HG03108 (cell line): ENCODE results near the gene SEPTIN2.
A peak's percentile ranks its signal among the peaks of the same experiment; 100 is the strongest.
"Not testable (repeated sequence)": the region's sequence is repeated elsewhere in the genome, so short reads cannot be mapped to it uniquely, and the experiment has no call there.

Experiments
- ATAC-seq: cut with Tn5 transposase; IDR thresholded peaks from one replicate; pipeline ENCODE4 v1.9.1; 2021; ENCODE audit warnings: moderate library complexity; ENCODE audit not compliant: unreplicated experiment

The SEPTIN2 gene

DNA sequence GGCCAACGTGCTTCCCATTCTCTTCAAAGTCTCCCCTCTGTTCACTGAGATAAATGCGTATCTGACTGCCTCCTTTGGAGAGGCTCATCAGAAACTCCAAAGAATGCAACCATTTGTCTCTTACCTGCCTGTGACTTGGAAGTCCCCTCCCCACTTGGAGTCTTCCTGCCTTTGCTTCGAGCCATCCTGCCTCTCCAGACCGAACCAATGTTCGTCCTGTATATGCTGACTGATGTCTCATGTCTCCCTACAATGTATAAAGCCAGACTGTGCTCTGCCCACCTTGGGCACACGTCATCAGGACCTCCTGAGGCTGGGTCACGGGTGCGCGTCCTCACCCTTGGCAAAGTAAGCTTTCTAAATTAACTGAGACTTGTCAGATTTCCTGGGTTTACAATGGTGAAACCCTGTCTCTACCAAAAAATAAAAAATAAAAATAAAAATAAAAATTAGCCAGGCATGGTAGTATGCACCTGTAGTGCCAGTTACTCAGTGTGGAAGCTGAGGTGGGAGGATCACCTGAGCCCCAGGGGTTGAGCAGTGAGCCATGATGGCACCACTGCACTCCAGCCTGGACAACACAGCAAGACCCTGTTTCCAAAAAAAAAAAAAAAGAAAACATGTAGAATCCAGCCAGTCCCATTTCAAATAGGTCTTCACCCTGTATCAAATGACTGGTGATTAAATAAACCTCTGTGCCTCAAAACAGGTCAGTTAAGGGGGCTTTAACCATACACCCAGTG is 29.2 kb upstream of the SEPTIN2 start:
- ATAC-seq, result no peak

DNA sequence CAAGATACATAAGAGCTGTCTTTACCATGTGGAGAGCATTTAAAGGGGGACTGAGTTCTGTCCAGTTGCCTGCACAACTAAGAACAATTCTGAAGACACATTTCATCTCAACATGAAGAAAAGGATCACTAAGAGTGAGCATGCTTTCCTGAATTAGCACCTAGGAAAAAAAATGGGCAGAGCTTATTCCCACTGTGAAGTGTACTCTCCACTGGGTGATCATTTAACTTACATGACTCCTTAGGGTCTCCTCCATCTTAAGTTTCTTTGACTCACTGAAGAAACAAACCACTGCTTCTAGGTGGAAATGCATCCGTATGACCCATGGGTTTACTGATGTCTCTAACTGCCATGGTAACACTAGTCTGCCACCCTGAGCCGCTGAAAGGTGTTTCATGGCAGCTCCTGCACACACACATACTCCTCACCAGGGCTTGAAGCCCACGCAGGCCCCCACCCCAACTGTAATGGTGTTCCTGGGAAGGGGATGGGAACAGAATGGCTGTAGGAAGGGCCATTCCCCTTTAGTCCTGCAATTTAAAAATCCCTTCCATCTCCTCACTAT is 27.3 kb upstream of the SEPTIN2 start:
- no peak for ATAC-seq

DNA sequence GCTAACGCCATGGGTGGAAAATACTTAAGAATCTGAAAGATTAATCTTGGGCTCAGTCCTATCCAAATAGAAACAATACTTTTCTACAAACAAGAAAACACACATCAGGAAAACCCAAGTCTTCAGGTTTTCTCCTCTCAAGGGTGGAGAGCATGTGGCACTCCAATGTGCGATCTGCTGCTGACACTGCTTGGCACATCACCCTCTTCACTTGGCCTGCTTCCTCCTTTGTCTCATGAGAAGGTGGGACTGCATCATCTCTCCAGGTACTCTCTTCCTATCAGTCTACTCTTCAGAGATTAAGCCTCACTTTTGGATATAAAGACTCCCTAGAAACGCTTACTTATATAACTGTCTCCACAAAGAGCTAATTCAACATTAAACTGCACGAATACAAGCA is 26.7 kb upstream of the SEPTIN2 start:
- no peak for ATAC-seq

DNA sequence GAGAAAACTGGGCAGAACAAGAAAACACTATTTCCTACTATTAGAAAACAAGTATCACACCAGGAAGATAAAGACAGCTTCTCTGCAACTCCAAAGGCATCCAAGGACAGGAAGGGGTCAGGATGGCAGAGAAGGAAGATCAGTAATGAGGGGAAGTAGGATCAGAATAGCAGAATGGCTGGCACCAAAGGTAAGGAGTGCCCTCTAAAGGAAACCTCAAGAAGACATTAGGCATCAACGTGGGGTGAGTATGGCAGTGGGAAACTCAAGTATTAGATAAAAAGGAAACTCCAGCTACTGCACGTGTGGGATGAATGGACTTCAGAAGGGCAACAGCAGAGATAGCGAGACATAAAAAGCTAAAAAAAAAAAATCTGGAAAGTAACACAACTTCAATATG is 26.1 kb upstream of the SEPTIN2 start:
- no peak for ATAC-seq

DNA sequence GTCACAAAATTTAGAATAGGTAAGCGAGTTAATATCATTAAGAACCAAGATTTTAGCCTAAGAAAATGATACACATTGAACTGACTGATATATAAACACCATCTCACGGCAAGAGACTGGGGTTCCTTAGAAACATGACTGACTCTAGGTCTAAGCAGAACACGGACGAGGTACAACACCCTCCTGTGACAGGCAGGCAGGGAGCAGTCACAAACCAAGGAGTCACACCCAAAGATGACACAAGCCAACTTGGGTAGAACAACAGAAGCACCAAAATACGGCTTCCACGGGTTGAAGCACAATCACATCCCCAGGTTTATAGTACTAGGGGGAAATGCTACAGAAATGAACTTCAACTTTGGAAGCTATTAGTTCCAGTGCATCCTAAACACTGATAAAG is 24.6 kb upstream of the SEPTIN2 start:
- no peak for ATAC-seq

DNA sequence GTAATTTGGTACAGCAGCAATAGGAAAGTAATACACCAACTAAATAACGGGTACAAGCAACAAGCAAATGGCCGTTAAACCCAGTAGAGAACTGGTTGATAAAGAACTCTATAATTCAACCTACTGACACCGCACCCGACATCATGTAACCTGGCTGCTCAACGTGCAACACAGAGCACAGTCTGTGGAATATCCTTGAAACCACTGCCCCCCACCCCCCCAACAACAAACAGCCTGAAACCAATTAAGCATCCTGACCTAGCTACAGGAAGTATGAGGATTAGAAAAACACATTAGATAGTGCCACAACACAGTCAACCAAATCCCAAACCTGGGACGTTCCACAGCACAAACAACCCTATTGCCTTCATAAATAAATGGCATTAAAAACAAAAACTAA is 23.7 kb upstream of the SEPTIN2 start:
- no peak for ATAC-seq

DNA sequence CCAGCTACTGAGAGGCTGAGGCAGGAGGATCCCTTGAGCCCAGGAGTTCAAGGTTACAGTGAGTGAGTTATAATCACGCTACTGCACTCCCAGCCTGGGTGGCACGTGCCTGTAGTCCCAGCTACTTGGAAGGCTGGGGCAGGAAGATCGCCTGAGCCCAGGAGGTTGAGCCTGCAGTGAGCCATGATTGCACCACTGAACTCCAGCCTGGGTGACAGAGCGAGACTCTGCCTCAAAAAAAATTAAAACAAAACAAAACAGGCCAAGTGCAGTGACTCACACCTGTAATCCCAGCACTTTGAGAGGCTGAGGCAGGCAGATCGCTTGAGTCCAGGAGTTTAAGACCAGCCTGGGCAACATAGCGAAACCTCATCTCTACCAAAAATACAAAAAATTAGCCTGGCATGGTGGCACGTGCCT is 22.3 kb upstream of the SEPTIN2 start:
- not testable (repeated sequence) for ATAC-seq

DNA sequence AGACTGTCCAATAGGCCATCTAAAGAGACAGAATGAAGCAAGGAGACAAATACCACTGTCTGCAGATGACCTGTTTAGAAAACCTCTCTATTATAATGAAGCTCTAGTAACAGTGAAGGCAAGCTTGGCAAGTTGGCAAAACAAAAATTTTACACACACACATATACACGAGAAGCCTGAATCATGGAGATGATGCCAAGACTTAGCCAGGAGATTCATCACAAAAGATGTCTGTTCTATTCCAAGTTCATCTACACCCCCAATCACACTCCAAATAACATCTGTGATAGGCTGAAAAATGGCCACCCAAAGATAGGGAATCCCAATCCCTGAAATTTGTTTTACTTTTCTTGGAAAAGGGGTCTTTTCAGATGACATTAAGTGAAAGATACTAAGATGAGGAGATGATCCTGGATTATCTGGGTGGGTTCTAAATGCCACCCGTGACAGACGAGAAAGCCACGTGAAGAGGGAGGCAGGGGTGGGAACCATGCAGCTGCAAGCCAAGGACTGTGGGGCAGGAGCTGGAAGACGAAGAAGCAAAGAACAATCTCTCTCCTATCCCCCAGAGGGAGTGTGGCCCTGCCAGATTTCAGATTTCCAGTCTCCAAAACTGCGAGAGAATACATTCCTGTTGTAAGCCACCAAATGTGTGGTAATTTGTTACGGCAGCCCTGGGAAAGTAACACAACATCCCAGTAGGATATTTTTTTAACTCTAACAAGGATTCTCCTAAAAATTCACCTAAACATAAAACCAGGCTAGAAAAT is 20.2 kb upstream of the SEPTIN2 start:
- ATAC-seq, result no peak

DNA sequence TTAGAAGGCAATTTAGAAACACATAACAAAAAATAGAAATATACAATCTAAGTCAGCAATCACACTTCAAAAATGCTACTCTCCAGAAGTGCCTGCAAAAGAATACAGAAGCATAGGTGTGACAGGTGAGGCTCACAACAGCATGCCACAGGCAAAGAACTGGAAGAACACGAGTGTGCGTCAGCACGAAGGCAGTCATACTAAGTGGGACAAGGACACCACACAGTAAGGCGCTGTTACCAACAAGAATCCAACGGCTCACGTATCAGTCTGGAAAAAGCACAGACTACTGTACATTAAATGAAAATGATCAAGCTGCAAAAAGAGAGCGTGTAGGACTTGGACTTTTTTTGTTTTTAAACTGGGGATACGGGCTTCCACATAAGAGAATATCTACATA is 19.0 kb upstream of the SEPTIN2 start:
- ATAC-seq, result no peak

DNA sequence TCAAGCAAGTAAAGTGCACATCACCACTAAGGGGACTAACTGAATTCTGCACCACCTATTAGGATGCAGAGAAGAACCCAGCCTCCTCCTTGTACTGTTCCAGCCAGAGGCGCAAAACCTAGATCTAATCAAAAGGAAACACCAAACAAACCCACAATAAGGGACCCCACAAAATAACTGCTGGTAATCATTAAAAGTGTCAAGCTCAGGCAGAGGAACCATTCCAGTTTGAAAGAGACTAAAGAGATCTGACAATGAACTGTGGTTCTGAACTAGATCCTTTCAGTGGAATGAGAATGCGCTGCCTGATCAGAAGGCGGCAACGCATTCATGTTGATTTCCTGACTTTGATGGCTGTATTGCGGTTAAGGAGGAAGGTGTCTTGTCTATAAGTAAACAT is 17.1 kb upstream of the SEPTIN2 start:
- no peak for ATAC-seq

DNA sequence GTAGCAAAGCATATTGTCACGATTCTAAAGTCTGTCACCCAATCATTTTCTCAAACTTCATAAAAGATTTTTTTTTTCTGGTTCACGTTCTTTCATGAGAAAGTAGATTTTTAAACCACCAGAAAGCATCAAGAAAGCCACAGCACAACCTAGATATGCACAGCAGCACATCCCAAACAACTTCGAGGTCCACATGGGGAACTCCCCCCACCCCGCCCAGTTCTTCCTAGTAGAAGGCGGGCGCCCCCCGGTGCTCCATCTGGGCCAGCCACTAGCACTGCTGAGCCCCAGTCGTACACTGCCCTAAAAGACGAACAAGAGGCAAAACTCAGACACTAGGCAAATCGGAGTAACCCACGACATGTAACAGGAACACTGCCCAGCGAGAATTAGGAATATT is 15.7 kb upstream of the SEPTIN2 start:
- no peak for ATAC-seq

DNA sequence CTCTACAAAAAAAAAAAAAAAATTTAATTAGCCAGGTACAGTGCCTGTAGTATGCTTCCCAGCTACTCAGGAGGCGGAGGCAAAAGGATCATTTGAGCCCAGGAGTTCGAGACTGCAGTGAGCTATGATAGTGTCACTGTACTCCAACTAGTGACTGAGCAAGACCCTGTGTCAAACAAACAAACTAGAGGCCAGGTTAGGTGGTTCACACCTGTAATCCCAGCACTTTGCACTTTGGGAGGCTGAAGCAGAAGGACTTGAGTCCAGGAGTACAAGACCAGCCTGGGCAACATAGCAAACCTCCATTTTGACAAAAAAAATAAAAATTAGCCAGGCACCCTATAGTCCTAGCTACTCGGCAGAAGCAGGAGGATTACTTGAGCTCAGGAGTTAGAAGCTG is 13.6 kb upstream of the SEPTIN2 start:
- no peak for ATAC-seq

DNA sequence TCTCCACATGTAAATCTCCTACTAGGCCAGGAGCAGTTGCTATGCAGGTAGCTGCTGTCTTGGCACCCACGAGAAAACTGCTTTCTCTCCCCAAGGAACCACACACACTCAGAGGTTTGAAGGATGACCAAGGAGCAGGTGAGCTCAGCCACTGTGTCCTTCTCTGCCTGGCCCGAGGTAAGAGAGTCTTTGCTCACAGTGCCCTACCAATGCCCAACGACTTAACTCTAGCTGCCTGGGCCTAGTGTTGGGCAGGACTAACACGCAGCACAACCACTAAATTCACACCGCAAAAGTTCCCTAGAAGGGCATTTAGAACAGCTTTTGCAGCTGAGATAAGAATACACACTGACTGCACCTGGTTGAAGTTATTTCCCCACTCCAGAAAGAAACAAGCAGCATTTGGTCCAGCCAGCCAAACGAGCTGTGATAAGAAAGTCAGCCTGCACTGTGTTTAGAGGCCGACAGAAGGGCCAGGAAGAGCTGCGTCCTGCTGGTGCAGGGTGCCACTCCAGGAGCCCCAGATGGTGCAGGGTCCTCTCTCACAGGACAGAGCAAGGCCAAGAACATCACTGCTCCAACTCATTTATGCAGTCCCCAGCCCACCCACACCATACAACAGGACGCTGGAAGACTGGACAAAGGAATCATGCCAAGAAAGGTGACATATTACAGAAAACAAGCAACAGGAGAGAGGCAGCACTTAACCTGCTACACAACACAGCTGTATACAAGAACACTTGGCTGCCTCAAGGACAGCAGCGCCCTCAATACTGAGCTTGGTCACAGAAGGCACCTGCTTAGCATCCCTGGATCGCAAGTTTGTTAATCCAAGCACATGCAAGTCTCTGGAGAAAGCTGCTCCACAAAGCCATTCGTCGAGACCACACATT is 12.7 kb upstream of the SEPTIN2 start:
- ATAC-seq, result no peak

DNA sequence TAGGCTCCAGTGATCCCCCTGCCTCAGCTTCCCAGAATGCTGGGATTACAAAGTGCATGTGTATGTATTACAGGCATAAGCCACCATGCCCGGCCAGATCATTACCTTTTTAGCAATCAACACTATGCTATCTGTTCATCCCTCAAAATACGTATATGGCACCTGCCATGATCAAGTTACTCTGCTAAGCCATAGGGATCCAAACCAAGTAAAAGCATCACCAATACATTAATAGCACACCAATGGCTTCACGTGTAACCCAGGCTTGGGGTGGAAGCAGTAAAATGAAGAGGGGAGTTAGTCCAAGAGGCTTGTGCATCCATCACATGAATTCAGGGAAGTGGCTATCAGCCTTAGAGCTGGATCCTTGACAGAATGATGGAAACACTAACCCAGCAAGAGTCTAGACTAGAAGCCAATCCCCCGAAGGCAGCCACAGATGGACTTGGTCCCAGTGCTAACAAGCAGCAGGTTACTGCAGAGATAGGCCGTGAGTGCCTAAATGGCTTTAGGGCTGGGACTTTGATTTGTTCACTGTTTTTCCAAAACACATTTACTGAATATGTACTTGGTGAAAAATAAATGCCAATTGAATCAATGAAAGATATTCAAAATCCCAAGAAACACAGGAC is 11.6 kb upstream of the SEPTIN2 start:
- no peak for ATAC-seq

DNA sequence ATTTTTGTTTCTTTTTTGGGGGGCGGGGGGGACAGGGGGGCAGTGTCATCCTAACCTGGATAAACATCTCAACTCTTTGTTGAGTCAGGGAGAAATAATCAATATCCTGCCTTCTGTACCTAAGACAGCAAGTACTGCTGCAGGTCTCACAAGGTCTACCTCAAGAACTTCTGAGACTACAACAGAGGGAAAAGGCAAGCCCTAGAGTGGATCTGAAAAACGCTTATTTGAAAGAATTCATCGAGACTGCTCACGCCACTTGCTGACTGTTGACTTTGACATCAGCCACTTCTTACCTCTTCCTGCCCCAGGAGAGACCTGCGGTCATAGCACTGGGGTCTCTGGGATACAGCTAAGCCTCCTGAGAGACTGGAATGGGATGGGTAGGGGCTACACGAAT is 8.7 kb upstream of the SEPTIN2 start:
- no peak for ATAC-seq

DNA sequence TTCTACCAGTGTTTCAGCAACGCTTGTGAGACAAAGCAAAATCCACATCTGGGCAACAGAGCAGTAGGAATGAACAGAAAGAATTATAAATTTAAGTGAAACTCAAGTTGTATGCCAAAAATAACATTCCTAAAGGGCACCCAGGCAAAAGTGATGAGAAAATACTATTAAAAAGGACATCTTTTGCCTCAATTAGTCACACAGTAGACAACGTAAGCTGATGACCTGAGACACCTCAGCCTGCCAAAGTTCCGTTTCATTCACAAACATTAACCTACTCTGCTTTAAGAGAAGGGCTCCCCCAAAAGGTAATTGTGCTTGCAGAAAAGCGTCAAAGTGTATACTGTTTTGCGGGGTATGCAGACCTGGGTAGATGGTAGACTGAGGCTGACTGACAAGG is 7.5 kb upstream of the SEPTIN2 start:
- no peak for ATAC-seq

DNA sequence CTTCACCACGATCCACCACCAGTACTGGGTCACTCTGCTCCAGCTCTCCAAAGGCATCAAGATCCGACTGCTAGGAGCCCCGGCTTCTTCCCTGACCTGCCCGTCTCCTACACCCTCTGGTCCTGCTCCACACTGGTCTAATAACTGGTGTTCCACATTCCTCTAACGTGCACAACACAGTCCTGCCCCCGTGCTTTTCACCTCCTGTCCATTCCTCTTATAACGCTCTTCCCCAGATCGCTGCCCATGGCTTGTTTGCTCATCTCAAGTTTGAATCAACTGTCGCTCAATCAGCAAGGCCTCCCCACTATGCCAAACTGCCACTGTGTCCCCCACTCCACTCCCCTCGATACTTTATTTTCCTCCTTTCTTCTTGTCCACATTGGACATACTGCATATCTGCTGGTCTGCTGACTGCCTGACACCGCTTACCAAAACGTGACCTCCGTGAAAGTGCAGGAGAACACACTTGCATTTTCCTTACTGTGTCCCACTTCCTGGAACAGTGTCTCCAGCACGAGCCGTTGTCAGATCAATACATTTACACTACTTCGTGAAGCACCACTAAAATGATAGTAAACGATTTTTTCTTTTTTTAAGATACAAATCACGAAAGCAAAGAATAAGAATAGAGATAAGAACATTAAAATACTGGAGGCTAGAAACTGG is 6.8 kb upstream of the SEPTIN2 start:
- no peak for ATAC-seq

DNA sequence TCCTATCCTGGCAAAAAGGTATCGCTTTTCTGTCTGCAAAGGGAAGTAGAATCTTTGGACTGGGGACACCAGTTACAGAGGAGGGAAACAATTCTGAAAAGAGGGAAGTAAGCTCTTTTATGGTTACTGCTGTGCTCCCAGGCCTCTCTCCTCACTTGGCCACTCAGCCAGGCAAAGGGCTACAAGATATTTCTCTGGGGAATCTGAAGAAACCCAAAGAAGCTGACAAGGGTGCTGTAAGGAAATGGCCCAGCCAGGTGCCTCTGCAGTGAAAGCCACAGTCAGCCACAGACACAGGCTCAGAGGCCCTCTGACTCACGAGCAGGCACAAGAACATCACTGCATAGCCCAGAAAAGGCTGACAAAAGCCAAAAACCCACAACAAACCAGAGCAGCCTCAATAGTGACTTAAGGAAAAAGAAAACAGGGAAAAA is 6.0 kb upstream of the SEPTIN2 start:
- peak; percentile 64 for ATAC-seq

DNA sequence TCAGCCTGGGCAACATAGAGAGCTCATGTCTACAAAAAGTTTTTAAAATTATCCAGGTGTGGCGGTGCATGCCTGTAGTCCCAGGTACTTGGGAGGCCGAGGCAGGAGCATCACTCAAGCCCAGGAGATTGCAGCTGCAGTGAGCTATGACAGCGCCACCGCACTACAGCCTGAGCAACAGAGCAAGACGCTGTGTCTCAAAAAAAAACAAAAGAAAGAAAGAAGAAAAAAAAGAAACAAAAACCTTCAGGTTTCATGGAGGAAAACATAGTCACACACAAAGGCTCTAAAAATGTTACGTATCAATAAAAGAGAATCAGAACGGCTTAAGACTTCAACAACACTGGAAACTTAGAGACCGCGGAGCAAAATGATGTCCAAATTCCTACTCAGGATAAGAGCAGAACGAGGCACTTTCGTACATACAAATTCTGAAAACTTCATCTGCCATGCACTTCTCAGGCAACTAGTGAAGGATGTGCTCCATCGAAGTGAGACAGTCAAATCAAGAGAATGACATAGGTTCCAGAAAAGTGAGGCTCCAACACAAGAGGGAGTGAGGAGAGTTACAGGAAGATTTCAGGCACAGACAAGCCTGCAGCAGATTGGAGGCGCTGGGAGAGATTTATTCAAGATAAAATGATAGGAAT is 4.7 kb upstream of the SEPTIN2 start:
- ATAC-seq, result no peak

DNA sequence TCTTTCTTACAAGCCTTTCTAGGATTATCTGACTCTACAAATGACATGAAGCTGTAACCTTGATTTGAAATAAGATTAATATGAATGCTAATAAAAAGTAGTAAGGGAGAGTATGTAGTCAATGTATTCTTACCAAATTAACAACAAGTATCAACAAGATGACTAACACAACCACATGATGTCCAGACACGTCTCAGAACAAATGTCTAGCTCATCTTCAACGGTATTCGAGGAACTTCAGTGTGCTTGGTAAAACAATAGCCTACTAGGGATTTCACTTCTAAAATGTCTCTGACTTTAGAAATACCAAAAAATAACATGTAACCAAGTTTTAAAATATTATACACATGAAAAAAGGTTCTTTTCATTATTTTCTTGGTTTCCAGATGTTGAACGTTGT is 3.6 kb upstream of the SEPTIN2 start:
- ATAC-seq, result no peak
